ENCODE measurements around the gene GNAI1.

The GNAI1 gene

GRCh38 chr7:80185571-80185970 lies 50.9 kb downstream of the GNAI1 start:
- DNase-seq (ENCODE audit: low read depth): no peak
- no peak overlapping the region for H3K4me3 ChIP-seq (ENCODE audit: low read depth, low read length)
- no peak for TF ChIP-seq CTCF (IDR thresholded peaks at IDR 0.05; ENCODE audit: control insufficient read depth, extremely low read depth, insufficient read depth)

GRCh38 chr7:80186721-80187120 lies 52.1 kb downstream of the GNAI1 start:
- no peak for TF ChIP-seq CTCF (IDR thresholded peaks at IDR 0.05; ENCODE audit: control insufficient read depth, extremely low read depth, insufficient read depth)
- H3K4me3 ChIP-seq (ENCODE audit: low read depth, low read length): peak overlapping the region; percentile 19; the same call in 1 of the 2 replicates
- DNase-seq (ENCODE audit: low read depth): peak; percentile 86

- DNase-seq (ENCODE audit: low read depth): no peak
- TF ChIP-seq CTCF (IDR thresholded peaks at IDR 0.05; ENCODE audit: control insufficient read depth, extremely low read depth, insufficient read depth): no peak
- H3K4me3 ChIP-seq (ENCODE audit: low read depth, low read length): no peak overlapping the region
These were observed 52.6 kb downstream of the GNAI1 start for GRCh38 chr7:80187279-80187678.

- TF ChIP-seq CTCF (IDR thresholded peaks at IDR 0.05; ENCODE audit: control insufficient read depth, extremely low read depth, insufficient read depth): no peak
These were observed 53.1 kb downstream of the GNAI1 start for GRCh38 chr7:80187727-80188126.

GRCh38 chr7:80189638-80190037 lies 55.0 kb downstream of the GNAI1 start:
- no peak overlapping the region for H3K4me3 ChIP-seq (ENCODE audit: low read depth, low read length)
- TF ChIP-seq CTCF (IDR thresholded peaks at IDR 0.05; ENCODE audit: control insufficient read depth, extremely low read depth, insufficient read depth): no peak
- no peak for DNase-seq (ENCODE audit: low read depth)

More at GRCh38 chr7:80187727-80188126, 53.1 kb downstream of the GNAI1 start:
- DNase-seq (ENCODE audit: low read depth): no peak
- H3K4me3 ChIP-seq (ENCODE audit: low read depth, low read length): no peak overlapping the region

- DNase-seq (ENCODE audit: low read depth): no peak
- no peak overlapping the region for H3K4me3 ChIP-seq (ENCODE audit: low read depth, low read length)
- no peak for TF ChIP-seq CTCF (IDR thresholded peaks at IDR 0.05; ENCODE audit: control insufficient read depth, extremely low read depth, insufficient read depth)
These were observed 63.0 kb downstream of the GNAI1 start for GRCh38 chr7:80197627-80198026.

GRCh38 chr7:80199051-80199450 lies 64.4 kb downstream of the GNAI1 start:
- no peak for TF ChIP-seq CTCF (IDR thresholded peaks at IDR 0.05; ENCODE audit: control insufficient read depth, extremely low read depth, insufficient read depth)
- DNase-seq (ENCODE audit: low read depth): no peak

More at GRCh38 chr7:80199051-80199450, 64.4 kb downstream of the GNAI1 start:
- no peak overlapping the region for H3K4me3 ChIP-seq (ENCODE audit: low read depth, low read length)

All from LNCaP clone FGC (cell line).